Glutamatergic neuron (in vitro differentiated cells): ENCODE results near the gene STIP1. TPM values are rescaled to one million over a fixed set of nuclear protein-coding genes. Genes with fewer than 3 reads are reported as not detected.

Source experiments
- DNase-seq: peaks from one replicate; pipeline ENCODE4 v3.0.0; 2022
- H3K27ac Mint-ChIP-seq: one replicate; pipeline ENCODE4 v1.8.0; 2020; ENCODE audit warnings: mild to moderate bottlenecking, mixed read lengths, inconsistent platforms; ENCODE audit not compliant: unreplicated experiment
- H3K27me3 Mint-ChIP-seq: one replicate; pipeline ENCODE4 v1.8.0; 2020; ENCODE audit warnings: mild to moderate bottlenecking, moderate library complexity, mixed read lengths, inconsistent platforms; ENCODE audit not compliant: unreplicated experiment
- H3K36me3 Mint-ChIP-seq: one replicate; pipeline ENCODE4 v1.8.0; 2020; ENCODE audit warnings: mild to moderate bottlenecking, mixed read lengths, inconsistent platforms; ENCODE audit not compliant: unreplicated experiment
- H3K4me1 Mint-ChIP-seq: one replicate; pipeline ENCODE4 v1.8.0; 2020; ENCODE audit warnings: mild to moderate bottlenecking, low read depth, mixed read lengths, inconsistent platforms; ENCODE audit not compliant: unreplicated experiment
- H3K4me3 Mint-ChIP-seq: one replicate; pipeline ENCODE4 v1.8.0; 2020; ENCODE audit warnings: mild to moderate bottlenecking, mixed read lengths, inconsistent platforms; ENCODE audit not compliant: unreplicated experiment
- H3K9me3 Mint-ChIP-seq: one replicate; pipeline ENCODE4 v1.8.0; 2020; ENCODE audit warnings: mild to moderate bottlenecking, moderate library complexity, mixed read lengths, inconsistent platforms; ENCODE audit not compliant: unreplicated experiment
- total RNA-seq: library from RNA; stranded (reverse); fragmentation: NEBNext Ultra II Directional; extraction: Animal tissue kit (Norgen Biotek cat#: 25700); gene quantifications from one replicate; pipeline ENCODE4 v1.2.1, GENCODE V29; 2021; ENCODE audit not compliant: unreplicated experiment
- TF ChIP-seq, protein P1 (sequence below): fragments of 200-600 bp; sonication (generic); IDR thresholded peaks from one replicate; pipeline ENCODE4 v1.5.0; 2021; ENCODE audit not compliant: partially characterized antibody, unreplicated experiment

Gene STIP1
- total RNA-seq, 1 donor from 2014 or later, result 160 TPM

- Mint-ChIP-seq H3K36me3 (no peaks in the 10 kb centered on the region), H3K9me3 (peaks cover 2% of the 10 kb centered on the region), H3K4me1 (no peaks in the 10 kb centered on the region), H3K27ac (no peak overlapping the region), H3K4me3 (peak overlapping the region; percentile 88), H3K27me3 (peaks cover 12% of the 10 kb centered on the region)
- DNase-seq, result no peak
- TF ChIP-seq, protein P1, sequence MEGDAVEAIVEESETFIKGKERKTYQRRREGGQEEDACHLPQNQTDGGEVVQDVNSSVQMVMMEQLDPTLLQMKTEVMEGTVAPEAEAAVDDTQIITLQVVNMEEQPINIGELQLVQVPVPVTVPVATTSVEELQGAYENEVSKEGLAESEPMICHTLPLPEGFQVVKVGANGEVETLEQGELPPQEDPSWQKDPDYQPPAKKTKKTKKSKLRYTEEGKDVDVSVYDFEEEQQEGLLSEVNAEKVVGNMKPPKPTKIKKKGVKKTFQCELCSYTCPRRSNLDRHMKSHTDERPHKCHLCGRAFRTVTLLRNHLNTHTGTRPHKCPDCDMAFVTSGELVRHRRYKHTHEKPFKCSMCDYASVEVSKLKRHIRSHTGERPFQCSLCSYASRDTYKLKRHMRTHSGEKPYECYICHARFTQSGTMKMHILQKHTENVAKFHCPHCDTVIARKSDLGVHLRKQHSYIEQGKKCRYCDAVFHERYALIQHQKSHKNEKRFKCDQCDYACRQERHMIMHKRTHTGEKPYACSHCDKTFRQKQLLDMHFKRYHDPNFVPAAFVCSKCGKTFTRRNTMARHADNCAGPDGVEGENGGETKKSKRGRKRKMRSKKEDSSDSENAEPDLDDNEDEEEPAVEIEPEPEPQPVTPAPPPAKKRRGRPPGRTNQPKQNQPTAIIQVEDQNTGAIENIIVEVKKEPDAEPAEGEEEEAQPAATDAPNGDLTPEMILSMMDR, result no peak
Measured at GRCh38 chr11:64229744-64230170, 43.8 kb downstream of the STIP1 start.

DNA sequence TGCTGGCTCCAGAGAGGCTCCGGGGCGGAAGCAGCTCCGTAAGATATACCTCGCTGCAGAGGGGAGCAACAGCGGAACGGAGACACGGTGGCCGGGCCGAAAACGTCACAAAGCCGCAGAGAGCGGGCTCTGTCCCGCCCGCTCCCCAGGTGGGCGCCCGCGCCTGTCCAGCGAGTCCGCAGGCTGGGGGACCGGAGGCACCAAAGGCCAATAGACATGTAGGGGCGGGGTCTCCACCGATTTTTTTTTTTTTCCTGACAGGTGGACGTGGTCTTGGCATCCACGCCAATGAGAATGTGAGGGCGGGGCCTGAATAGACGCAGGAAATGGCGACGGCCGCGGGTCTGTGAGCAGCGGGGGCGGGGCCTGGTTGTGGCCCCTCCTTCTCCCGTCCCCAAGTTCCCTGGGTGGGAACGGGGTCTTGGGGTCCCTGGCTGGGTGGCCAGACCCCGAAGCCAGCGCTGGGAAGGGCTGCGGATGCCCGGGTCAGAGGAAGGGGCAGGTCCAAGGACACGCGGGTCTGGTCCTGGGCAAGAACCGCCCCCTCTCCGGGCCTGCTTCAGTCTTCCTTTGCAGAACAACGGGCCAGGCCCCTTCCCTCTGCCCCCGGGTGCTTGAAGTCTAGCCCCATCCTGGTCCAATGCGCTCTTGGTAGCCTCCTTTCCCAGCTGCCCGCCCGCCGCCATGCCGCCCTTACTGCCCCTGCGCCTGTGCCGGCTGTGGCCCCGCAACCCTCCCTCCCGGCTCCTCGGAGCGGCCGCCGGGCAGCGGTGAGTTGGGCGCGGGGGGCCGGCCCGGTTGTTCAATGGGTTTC, 44.4 kb downstream of the STIP1 start, which contains the start of gene DNAJC4:
Gene DNAJC4, plus strand, starts transcription at position 378 of the 814 bp plus-strand sequence. Its CDS starts 307 bp downstream, at position 685.
- TF ChIP-seq, protein P1, result no peak
- Mint-ChIP-seq H3K4me1 (no peaks in the 10 kb centered on the region), H3K36me3 (no peaks in the 10 kb centered on the region), H3K4me3 (peak within 1 kb of the TSS; percentile 88), H3K27me3 (peaks cover 15% of the 10 kb centered on the region), H3K9me3 (peaks cover 3% of the 10 kb centered on the region), H3K27ac (peak within 1 kb of the TSS; percentile 40)
- peak; percentile 89 for DNase-seq

GRCh38 chr11:64230985-64231365, 45.0 kb downstream of the STIP1 start:
- no peaks in the 10 kb centered on the region for H3K4me1 Mint-ChIP-seq
- peak overlapping the region; percentile 88 for H3K4me3 Mint-ChIP-seq
- H3K27ac Mint-ChIP-seq, result peak overlapping the region; percentile 40

GRCh38 chr11:64231546-64231945, 45.6 kb downstream of the STIP1 start:
- no peaks in the 10 kb centered on the region for H3K4me1 Mint-ChIP-seq
- peaks cover 19% of the 10 kb centered on the region for H3K27me3 Mint-ChIP-seq
- DNase-seq, result no peak
- H3K9me3 Mint-ChIP-seq, result peaks cover 4% of the 10 kb centered on the region
- no peaks in the 10 kb centered on the region for H3K36me3 Mint-ChIP-seq
- H3K4me3 Mint-ChIP-seq, result peak overlapping the region; percentile 88
- no peak overlapping the region for H3K27ac Mint-ChIP-seq
- TF ChIP-seq, protein P1, result no peak

More at GRCh38 chr11:64230985-64231365, 45.0 kb downstream of the STIP1 start:
- Mint-ChIP-seq H3K27me3 (peaks cover 19% of the 10 kb centered on the region), H3K36me3 (no peaks in the 10 kb centered on the region), H3K9me3 (peaks cover 4% of the 10 kb centered on the region)
- TF ChIP-seq, protein P1, result no peak
- DNase-seq, result no peak
